Brain microvascular endothelial cell (primary cell): Measurements from ENCODE around the gene DAB1.

Source experiments
- DNase-seq: peaks from one replicate; pipeline ENCODE4 v3.0.0-alpha.2; 2020
- H3K27ac ChIP-seq: fragments of 250-450 bp; sonication (Bioruptor Pico); 2 replicates; pipeline ENCODE4 v1.5.1; 2020; ENCODE audit warnings: mild to moderate bottlenecking, moderate library complexity
- H3K27me3 ChIP-seq: fragments of 250-450 bp; sonication (Bioruptor Pico); replicated peaks from 2 replicates; pipeline ENCODE4 v1.5.1; 2020; ENCODE audit warnings: mild to moderate bottlenecking
- H3K36me3 ChIP-seq: fragments of 250-450 bp; sonication (Bioruptor Pico); replicated peaks from 2 replicates; pipeline ENCODE4 v1.5.1; 2020; ENCODE audit warnings: mild to moderate bottlenecking
- H3K4me3 ChIP-seq: 2 replicates; pipeline ENCODE4 v1.5.1; 2011; ENCODE audit warnings: low read depth, mild to moderate bottlenecking, control low read depth, low read length, moderate library complexity
- in situ Hi-C: cut with HindIII; loops from 2 replicates; pipeline ENCODE4 v1.10.0; 2017; ENCODE audit warnings: low sequenced_read_pairs, low pct_ligation_motif_present
- TF ChIP-seq, protein P1 (sequence below): IDR thresholded peaks from 2 replicates; pipeline ENCODE4 v1.5.1; 2011; ENCODE audit warnings: low read depth, mild to moderate bottlenecking, moderate library complexity, low read length, control low read depth, inconsistent platforms; ENCODE audit errors: missing control alignments

DAB1 gene

DNA sequence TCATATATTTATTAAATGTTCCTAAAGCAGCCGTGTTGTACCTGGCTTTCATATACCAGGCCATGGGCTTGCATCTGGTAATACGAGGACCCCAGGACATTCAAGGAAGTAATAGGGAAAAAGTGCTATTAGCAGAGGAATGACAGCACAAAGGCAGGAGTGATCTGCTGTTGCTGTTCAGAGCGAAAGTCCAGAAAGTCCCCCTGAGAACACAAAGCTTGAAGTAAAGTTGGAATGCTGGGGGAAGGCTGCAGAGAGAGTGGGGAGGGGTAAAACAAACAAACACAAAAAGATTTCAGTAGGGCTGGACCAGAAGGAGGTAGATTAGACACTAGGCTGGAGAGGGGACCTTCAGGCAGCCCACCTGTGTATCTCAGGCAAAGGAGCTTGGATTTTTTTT is 363.4 kb downstream of the DAB1 start:
- Histone ChIP-seq H3K27me3 (no peaks in the 10 kb centered on the region), H3K36me3 (no peaks in the 10 kb centered on the region), H3K4me3 (no peak overlapping the region), H3K27ac (no peak overlapping the region)
- in situ Hi-C loops: no loop called here
- no peak for DNase-seq
- TF ChIP-seq, protein P1, sequence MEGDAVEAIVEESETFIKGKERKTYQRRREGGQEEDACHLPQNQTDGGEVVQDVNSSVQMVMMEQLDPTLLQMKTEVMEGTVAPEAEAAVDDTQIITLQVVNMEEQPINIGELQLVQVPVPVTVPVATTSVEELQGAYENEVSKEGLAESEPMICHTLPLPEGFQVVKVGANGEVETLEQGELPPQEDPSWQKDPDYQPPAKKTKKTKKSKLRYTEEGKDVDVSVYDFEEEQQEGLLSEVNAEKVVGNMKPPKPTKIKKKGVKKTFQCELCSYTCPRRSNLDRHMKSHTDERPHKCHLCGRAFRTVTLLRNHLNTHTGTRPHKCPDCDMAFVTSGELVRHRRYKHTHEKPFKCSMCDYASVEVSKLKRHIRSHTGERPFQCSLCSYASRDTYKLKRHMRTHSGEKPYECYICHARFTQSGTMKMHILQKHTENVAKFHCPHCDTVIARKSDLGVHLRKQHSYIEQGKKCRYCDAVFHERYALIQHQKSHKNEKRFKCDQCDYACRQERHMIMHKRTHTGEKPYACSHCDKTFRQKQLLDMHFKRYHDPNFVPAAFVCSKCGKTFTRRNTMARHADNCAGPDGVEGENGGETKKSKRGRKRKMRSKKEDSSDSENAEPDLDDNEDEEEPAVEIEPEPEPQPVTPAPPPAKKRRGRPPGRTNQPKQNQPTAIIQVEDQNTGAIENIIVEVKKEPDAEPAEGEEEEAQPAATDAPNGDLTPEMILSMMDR: no peak

DNA sequence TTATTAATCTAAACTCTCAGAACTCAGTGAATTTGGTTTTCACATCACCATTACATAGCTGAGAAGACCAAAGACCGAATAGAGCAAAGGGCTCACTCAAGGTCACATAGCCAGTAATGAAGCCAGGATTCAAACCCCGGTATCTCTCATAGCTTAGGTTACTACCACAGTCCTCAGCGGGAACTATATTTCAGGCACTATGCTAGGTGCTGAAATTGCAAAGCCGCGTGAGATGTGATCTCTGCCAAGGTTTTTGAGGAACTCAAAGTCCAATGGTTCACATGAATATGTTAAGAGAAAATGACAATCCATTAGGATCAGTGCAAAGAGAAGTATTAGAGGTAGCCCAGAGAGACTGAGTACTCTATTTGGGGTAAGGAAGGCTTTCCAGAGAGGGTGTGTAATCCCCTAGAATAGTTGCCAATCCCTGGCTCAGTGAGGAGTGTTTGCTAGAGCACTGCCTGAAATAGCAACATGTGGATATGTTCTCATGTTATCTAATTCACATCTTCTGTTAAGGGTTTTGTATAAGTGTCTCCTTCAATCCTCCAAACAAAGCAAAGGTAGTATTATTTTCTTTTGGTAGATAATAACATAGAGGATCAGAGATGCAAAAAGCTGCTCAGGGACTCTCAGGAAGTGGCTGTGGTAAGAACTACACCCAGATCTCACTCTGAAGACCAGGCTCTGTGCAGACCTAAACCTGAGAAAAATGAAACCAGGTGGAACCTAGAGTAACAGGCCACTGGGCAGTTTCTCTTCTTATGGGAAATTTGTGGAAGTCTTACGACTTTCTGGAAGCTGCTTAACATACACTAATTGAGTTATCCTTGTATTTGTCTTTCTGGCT is 365.0 kb downstream of the DAB1 start:
- Histone ChIP-seq H3K36me3 (no peaks in the 10 kb centered on the region), H3K27ac (no peak overlapping the region), H3K27me3 (no peaks in the 10 kb centered on the region), H3K4me3 (no peak overlapping the region)
- in situ Hi-C loops: no loop called here
- TF ChIP-seq, protein P1: no peak
- no peak for DNase-seq

DNA sequence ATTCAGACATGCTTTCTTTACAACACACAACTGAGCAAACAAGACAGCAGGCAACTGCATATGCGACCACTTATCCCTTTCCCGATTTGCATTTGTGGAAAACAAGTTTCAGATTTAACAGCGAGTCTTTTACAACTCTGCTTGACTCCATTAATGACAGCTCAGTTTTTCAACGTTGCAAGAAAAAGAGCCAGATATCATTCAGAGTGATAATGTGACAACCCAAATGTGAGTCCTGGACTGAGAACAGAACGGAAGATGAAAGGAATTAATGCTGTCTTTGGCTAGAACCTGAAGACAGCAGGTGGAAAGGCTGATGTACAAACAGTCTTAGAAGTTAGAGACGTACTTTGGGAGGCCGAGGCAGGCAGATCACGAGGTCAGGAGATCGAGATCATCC is 375.0 kb downstream of the DAB1 start:
- no peak overlapping the region for H3K27ac ChIP-seq
- DNase-seq: no peak
- in situ Hi-C loops: no loop called here
- H3K4me3 ChIP-seq: no peak overlapping the region
- TF ChIP-seq, protein P1: no peak
- no peaks in the 10 kb centered on the region for H3K36me3 ChIP-seq
- no peaks in the 10 kb centered on the region for H3K27me3 ChIP-seq

DNA sequence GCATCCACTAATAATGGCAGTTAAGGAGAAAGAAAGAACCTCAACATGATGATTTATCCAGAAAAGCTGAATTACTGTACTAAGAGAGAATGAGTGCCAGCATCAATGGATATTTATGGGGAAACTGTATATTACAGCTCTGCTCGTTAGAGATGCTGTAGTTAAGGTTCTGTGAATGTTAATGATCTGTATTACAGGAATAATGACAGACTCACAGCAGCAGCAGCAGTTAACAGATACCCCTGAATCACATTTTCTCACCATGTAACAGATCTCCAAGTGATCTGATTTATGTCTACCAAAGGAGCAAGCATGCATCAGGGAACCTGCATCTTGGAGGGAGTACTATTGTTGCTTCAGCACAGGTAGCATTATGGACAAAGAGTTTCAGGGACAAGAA is 377.4 kb downstream of the DAB1 start:
- no peaks in the 10 kb centered on the region for H3K36me3 ChIP-seq
- DNase-seq: no peak
- TF ChIP-seq, protein P1: no peak
- no peak overlapping the region for H3K4me3 ChIP-seq
- no peak overlapping the region for H3K27ac ChIP-seq
- in situ Hi-C loops: no loop called here
- H3K27me3 ChIP-seq: no peaks in the 10 kb centered on the region

DNA sequence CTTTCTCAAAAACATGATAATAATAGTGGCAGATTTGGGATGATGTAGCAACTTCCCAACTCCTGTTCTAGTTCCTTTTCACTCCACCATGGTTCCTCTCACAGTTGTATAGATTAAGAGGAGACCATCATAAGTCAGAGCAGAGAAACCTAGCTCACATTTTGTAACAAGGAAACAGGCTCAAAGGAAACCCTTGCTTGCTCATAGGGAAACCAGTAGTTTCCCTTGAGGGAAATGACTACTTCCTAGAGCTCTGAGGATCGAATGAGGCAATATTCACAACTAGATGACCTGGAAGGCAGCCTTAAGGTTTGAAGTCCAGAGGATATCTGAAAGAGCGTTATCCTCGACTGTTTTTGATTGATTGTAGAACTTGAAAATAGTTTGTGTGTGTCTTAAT is 382.0 kb downstream of the DAB1 start:
- Histone ChIP-seq H3K4me3 (no peak overlapping the region), H3K27ac (no peak overlapping the region), H3K27me3 (no peaks in the 10 kb centered on the region), H3K36me3 (no peaks in the 10 kb centered on the region)
- in situ Hi-C loops: no loop called here
- TF ChIP-seq, protein P1: no peak
- no peak for DNase-seq

DNA sequence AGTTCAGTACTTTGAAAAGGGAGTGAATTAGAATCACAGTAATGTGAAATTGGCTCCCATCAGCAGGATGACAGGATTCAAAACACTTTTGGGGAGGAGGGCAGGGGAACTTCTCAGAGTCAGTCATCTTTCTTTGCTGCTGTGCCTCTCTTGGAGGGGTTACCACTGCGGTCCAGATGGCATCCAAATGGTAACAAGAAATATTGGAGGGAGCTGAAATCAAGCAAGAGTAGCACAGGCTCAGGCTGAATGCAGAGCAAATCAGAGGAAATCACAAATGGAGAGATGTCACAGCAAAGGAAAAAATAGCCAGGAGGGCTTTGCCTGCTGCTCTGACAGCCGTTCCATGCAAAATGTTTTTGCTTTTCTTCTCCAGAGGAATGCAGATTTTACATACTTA is 383.0 kb downstream of the DAB1 start:
- Histone ChIP-seq H3K4me3 (no peak overlapping the region), H3K27ac (no peak overlapping the region), H3K27me3 (no peaks in the 10 kb centered on the region), H3K36me3 (no peaks in the 10 kb centered on the region)
- TF ChIP-seq, protein P1: no peak
- in situ Hi-C loops: no loop called here
- no peak for DNase-seq
